GM12878 (cell line): ENCODE measurements around the gene RPL27. TPM values are rescaled to one million over a fixed set of nuclear protein-coding genes. Genes with fewer than 3 reads are reported as not detected.

Source experiments
- ATAC-seq: fragments of 200-7000 bp; cut with Tn5 transposase; 3 replicates; pipeline ENCODE4 v1.9.1; 2020; ENCODE audit warnings: mild to moderate bottlenecking, moderate library complexity
- BruUV-seq: library from RNA; stranded (reverse); fragments of 400-500 nt; replicated peaks from 2 replicates; lab custom pipeline; 2021; lab: Mats Ljungman, UMichigan
- CTCF ChIA-PET: fragments of 300-600 bp; sonication (Branson Sonifier 250); formaldehyde crosslinking; extraction: SDS; loops from one replicate; lab custom pipeline; 2021; ENCODE audit warnings: inconsistent platforms; lab: Yijun Ruan, JAX
- POLR2A ChIA-PET: fragments of 350-600 bp; formaldehyde crosslinking; extraction: SDS; loops from one replicate; lab custom pipeline; 2021; ENCODE audit warnings: inconsistent platforms; lab: Charles Lee
- RAD21 ChIA-PET: fragments of 300-600 bp; sonication (Branson Sonifier 250); formaldehyde crosslinking; loops from one replicate; lab custom pipeline; 2023; ENCODE audit warnings: antibody characterized with exemption; ENCODE audit not compliant: unreplicated experiment; lab: Charles Lee
- SMC1A ChIA-PET: fragments of 300-600 bp; sonication (Branson Sonifier 250); formaldehyde crosslinking; loops from one replicate; lab custom pipeline; 2023; ENCODE audit not compliant: unreplicated experiment, uncharacterized antibody; lab: Charles Lee
- DNase-seq: peaks from one replicate; pipeline ENCODE4 v3.0.0-alpha.2; 2011; ENCODE audit warnings: low read depth, low spot score
- FAIRE-seq: peaks from 3 replicates; lab custom pipeline; 2011; peaks lifted over from hg19 to GRCh38; lab: Jason Lieb, UNC
- H2AFZ ChIP-seq: 2 replicates; pipeline ENCODE4 v1.6.0; 2011; ENCODE audit warnings: low read depth, low read length, control low read depth; ENCODE audit not compliant: control insufficient read depth
- H3K27ac ChIP-seq: 2 replicates; pipeline ENCODE4 v1.5.1; 2011; ENCODE audit warnings: control low read depth; ENCODE audit not compliant: control insufficient read depth, insufficient read depth
- H3K27me3 ChIP-seq, 2 experiments: replicated peaks in 1 of 2; 2 replicates each; pipeline versions ENCODE4 v1.6.0 to v1.6.1; 2011; ENCODE audit warnings: low read length in 1 of 2; ENCODE audit not compliant: control insufficient read depth in 2 of 2, insufficient read depth in 2 of 2
- H3K36me3 ChIP-seq, 2 experiments: 2 replicates each; pipeline ENCODE4 v1.5.1; 2011; ENCODE audit warnings: low read length in 1 of 2; ENCODE audit not compliant: control insufficient read depth in 2 of 2, insufficient read depth in 2 of 2
- H3K4me1 ChIP-seq: 2 replicates; pipeline ENCODE4 v1.6.1; 2011; ENCODE audit warnings: mild to moderate bottlenecking, low read length, moderate library complexity, mixed read lengths; ENCODE audit not compliant: control insufficient read depth, insufficient read depth
- H3K4me2 ChIP-seq: 2 replicates; pipeline ENCODE4 v1.6.0; 2011; ENCODE audit warnings: control low read depth; ENCODE audit not compliant: control insufficient read depth, insufficient read depth
- H3K4me3 ChIP-seq: fragments of 200-600 bp; sonication (generic); 2 replicates; pipeline ENCODE4 v1.5.1; 2016
- H3K79me2 ChIP-seq: 2 replicates; pipeline ENCODE4 v1.6.0; 2011; ENCODE audit warnings: low read length; ENCODE audit not compliant: control insufficient read depth, insufficient read depth
- H3K9ac ChIP-seq: 2 replicates; pipeline ENCODE4 v1.8.0; 2011; ENCODE audit warnings: low read length, control low read depth, mixed read lengths; ENCODE audit not compliant: control insufficient read depth, insufficient read depth
- H3K9me3 ChIP-seq: replicated peaks from 3 replicates; pipeline ENCODE4 v1.5.1; 2011; ENCODE audit warnings: mild to moderate bottlenecking, low read length; ENCODE audit not compliant: control insufficient read depth, insufficient read depth
- H4K20me1 ChIP-seq: 2 replicates; pipeline ENCODE4 v1.6.0; 2011; ENCODE audit not compliant: control insufficient read depth, insufficient read depth
- BCL11A ChIP-seq: IDR thresholded peaks from 2 replicates; pipeline ENCODE4 v1.6.1; 2011; ENCODE audit warnings: low read depth, low read length
- CHD4 ChIP-seq: fragments of 200-600 bp; sonication (generic); IDR thresholded peaks from 2 replicates; pipeline ENCODE4 v1.6.1; 2016; ENCODE audit warnings: mild to moderate bottlenecking
- FOXK2 ChIP-seq: fragments of 450-650 bp; IDR thresholded peaks from 2 replicates; pipeline ENCODE4 v1.6.1; 2017; ENCODE audit warnings: mild to moderate bottlenecking, moderate library complexity
- KDM1A ChIP-seq: fragments of 200-600 bp; sonication (generic); IDR thresholded peaks from 2 replicates; pipeline ENCODE4 v1.6.1; 2016; ENCODE audit warnings: borderline replicate concordance
- MEF2B ChIP-seq: fragments of 450-650 bp; IDR thresholded peaks from 2 replicates; pipeline ENCODE4 v1.6.1; 2018; ENCODE audit warnings: mild to moderate bottlenecking, moderate library complexity; ENCODE audit not compliant: partially characterized antibody, poor library complexity, severe bottlenecking
- MYC ChIP-seq: IDR thresholded peaks from 2 replicates; pipeline ENCODE4 v1.6.1; 2011; ENCODE audit warnings: mild to moderate bottlenecking, low read length, moderate library complexity, inconsistent platforms; ENCODE audit not compliant: insufficient read depth, insufficient replicate concordance, insufficient read length, severe bottlenecking
- NFIC ChIP-seq: IDR thresholded peaks from 2 replicates; pipeline ENCODE4 v1.6.1; 2012; ENCODE audit warnings: low read depth, mild to moderate bottlenecking, inconsistent platforms, low read length, moderate library complexity
- NFYB ChIP-seq: IDR thresholded peaks from 2 replicates; pipeline ENCODE4 v1.6.1; 2011; ENCODE audit warnings: low read depth, mild to moderate bottlenecking, low read length, improper control_type of control experiment, moderate library complexity; ENCODE audit not compliant: insufficient read depth
- NR2C1 ChIP-seq: fragments of 450-650 bp; IDR thresholded peaks from 2 replicates; pipeline ENCODE4 v1.6.1; 2017; ENCODE audit warnings: antibody characterized with exemption, mild to moderate bottlenecking, moderate library complexity
- RELA ChIP-seq: fragments of 450-650 bp; IDR thresholded peaks from 2 replicates; pipeline ENCODE4 v1.8.0; 2014; ENCODE audit warnings: borderline replicate concordance; ENCODE audit not compliant: partially characterized antibody
- RFX5 ChIP-seq: IDR thresholded peaks from 2 replicates; pipeline ENCODE4 v1.6.1; 2011; ENCODE audit warnings: low read depth, low read length, improper control_type of control experiment
- SREBF2 ChIP-seq: IDR thresholded peaks from 2 replicates; pipeline ENCODE4 v1.6.1; 2012; ENCODE audit warnings: mild to moderate bottlenecking, low read length
- SRF ChIP-seq, 2 experiments: IDR thresholded peaks; 2 replicates each; pipeline ENCODE4 v1.6.1; 2011; ENCODE audit warnings: low read depth in 2 of 2, low read length in 2 of 2, mild to moderate bottlenecking in 1 of 2, moderate library complexity in 1 of 2
- TCF12 ChIP-seq: IDR thresholded peaks from 2 replicates; pipeline ENCODE4 v1.6.1; 2011; ENCODE audit warnings: low read depth, mild to moderate bottlenecking, low read length
- YBX1 ChIP-seq: fragments of 450-650 bp; IDR thresholded peaks from 2 replicates; pipeline ENCODE4 v1.6.1; 2016; ENCODE audit warnings: antibody characterized with exemption
- ZNF207 ChIP-seq: fragments of 450-650 bp; IDR thresholded peaks from 2 replicates; pipeline ENCODE4 v1.6.1; 2014; ENCODE audit warnings: antibody characterized with exemption, mild to moderate bottlenecking, borderline replicate concordance
- ZNF384 ChIP-seq: IDR thresholded peaks from 2 replicates; pipeline ENCODE4 v1.6.1; 2012; ENCODE audit warnings: low read depth, mild to moderate bottlenecking, low read length, improper control_type of control experiment, borderline replicate concordance
- WGBS: methylation state at CpG from one replicate; pipeline ENCODE4 v1.1.6; 2016; ENCODE audit warnings: low lambda C conversion rate; ENCODE audit not compliant: insufficient replicate concordance, insufficient coverage; ENCODE audit errors: missing lambda C conversion rate; 5-methylcytosine and 5-hydroxymethylcytosine counted together
- in situ Hi-C: fragments of 300-500 bp; cut with MboI; formaldehyde crosslinking; loops from 9 replicates; pipeline ENCODE4 v1.14.3; 2018; ENCODE audit warnings: mixed read lengths
- intact Hi-C: fragments of 100-400 bp; cut with micrococcal nuclease; formaldehyde crosslinking; loops from one replicate; pipeline ENCODE4 v1.14.2; 2022; ENCODE audit not compliant: unreplicated experiment
- polyA plus RNA-seq, 11 experiments: library from polyadenylated mRNA; depleted of rRNA in 4 of 11; unstranded in 6 of 11; stranded (reverse) in 5 of 11; fragments of >200 nt; fragmentation: Nextera tagmentation in 4 of 11; fragmentation: Illumina TruSeq in 1 of 11; extraction: Ambion mirVana in 4 of 11; extraction: Trizol in 1 of 11; gene quantifications; 1 replicate in 1 of 11; 2 replicates in 10 of 11; pipeline versions ENCODE4 v1.2.1 to v1.2.3, GENCODE V29; 2011 to 2016; ENCODE audit warnings: inconsistent platforms in 2 of 11, missing spikeins in 2 of 11, low read depth in 1 of 11
- total RNA-seq, 4 experiments: library from RNA; depleted of rRNA in 3 of 4; stranded (reverse); fragments of >200 nt in 3 of 4; fragmentation: Illumina TruSeq in 1 of 4; extraction: Trizol in 1 of 4; gene quantifications; 2 replicates each; pipeline versions ENCODE4 v1.2.1 to v1.2.3, GENCODE V29; 2013 to 2021
- TF ChIP-seq, protein P1 (sequence below): fragments of 450-650 bp; IDR thresholded peaks from 2 replicates; pipeline ENCODE4 v1.6.1; 2014; ENCODE audit warnings: mild to moderate bottlenecking

The RPL27 gene
- total and polyA plus RNA-seq, 10 of the 15 experiments (the other 5 are each of a cell fraction or from before 2014, with no cell fraction given), result 1,748 to 6,934 (median 3,779) TPM

DNA sequence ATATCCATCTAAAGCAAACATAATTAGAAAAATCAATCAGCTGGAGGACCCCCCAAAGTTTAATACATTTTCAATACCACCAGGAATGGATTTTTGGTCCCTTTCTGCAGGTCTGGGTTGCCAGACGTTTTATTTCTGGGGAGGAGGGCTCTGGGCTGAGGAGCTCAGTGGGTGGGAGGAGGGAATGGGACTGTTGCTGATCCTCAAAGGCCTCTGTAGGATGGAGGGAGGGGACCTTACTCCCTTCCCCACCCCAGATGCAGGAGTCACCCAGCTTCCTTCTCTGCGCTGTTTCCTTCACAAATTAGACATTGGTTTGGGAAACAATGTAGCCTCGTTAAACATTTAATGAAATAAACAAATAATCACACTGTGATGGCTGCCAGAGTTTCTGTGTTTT, 33.4 kb downstream of the RPL27 start:
- Histone ChIP-seq H3K79me2 (no peaks in the 10 kb centered on the region), H3K27me3 (no peaks in the 10 kb centered on the region), H3K27ac (no peak overlapping the region), H3K4me2 (no peak overlapping the region), H3K4me1 (no peaks in the 10 kb centered on the region), H2AFZ (no peak overlapping the region), H3K9me3 (no peaks in the 10 kb centered on the region), H3K4me3 (no peak overlapping the region), H3K36me3 (no peaks in the 10 kb centered on the region), H4K20me1 (no peaks in the 10 kb centered on the region), H3K9ac (no peak overlapping the region)
- ChIA-PET CTCF (no interaction called here), POLR2A (no interaction called here), RAD21 (no interaction called here), SMC1A (no interaction called here)
- WGBS, result 46% methylated on average over 3 of the region's 3 CpGs
- DNase-seq (no peak), ATAC-seq (no peak), FAIRE-seq (no peak)
- TF ChIP-seq RELA, result no peak
- no peak for TF ChIP-seq NFYB
- TF ChIP-seq SREBF2, result no peak
- no peak for TF ChIP-seq NFIC
- no peak for TF ChIP-seq SRF (IDR thresholded peaks at IDR 0.05; ENCODE audit: low read depth in 2 of 2, low read length in 2 of 2)
- TF ChIP-seq KDM1A, result no peak
- no peak for TF ChIP-seq YBX1
- TF ChIP-seq CHD4, result no peak
- no peak for TF ChIP-seq ZNF207
- no peak for TF ChIP-seq FOXK2
- TF ChIP-seq, protein P1, sequence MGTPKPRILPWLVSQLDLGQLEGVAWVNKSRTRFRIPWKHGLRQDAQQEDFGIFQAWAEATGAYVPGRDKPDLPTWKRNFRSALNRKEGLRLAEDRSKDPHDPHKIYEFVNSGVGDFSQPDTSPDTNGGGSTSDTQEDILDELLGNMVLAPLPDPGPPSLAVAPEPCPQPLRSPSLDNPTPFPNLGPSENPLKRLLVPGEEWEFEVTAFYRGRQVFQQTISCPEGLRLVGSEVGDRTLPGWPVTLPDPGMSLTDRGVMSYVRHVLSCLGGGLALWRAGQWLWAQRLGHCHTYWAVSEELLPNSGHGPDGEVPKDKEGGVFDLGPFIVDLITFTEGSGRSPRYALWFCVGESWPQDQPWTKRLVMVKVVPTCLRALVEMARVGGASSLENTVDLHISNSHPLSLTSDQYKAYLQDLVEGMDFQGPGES, result no peak
- no peak for TF ChIP-seq BCL11A
- TF ChIP-seq RFX5, result no peak
- no peak for TF ChIP-seq NR2C1
- no peak for TF ChIP-seq TCF12
- TF ChIP-seq ZNF384, result no peak
- TF ChIP-seq MEF2B, result no peak
- no peak for TF ChIP-seq MYC
- in situ Hi-C loops, result no loop called here
- no TSS peak for BruUV-seq
- intact Hi-C loops, result no loop called here
